Measurements from ENCODE around the gene ATG9B. TPM values are rescaled to one million over a fixed set of nuclear protein-coding genes. Genes with fewer than 3 reads are reported as not detected.
"Not testable (repeated sequence)": the region's sequence is repeated elsewhere in the genome, so short reads cannot be mapped to it uniquely, and the experiment has no call there.

The ATG9B gene
- polyA plus RNA-seq, 1 experiment = 0.15 TPM

- ChIA-PET POLR2A (no interaction called here), CTCF (interaction anchor here (1.4 kb wide), 1 partner anchor 26 kb away, joined by 4 read pairs; no protein-coding TSS in a partner anchor)
- DNase-seq (ENCODE audit: low read depth) = no peak
- no peak for TF ChIP-seq CTCF (IDR thresholded peaks at IDR 0.05; ENCODE audit: insufficient read depth, low read depth, low read length)
- Histone ChIP-seq H3K27me3 (ENCODE audit: control insufficient read depth, insufficient read depth, low read length) (peaks cover 17% of the 10 kb centered on the region), H3K36me3 (ENCODE audit: control insufficient read depth, insufficient read depth, low read length) (no peaks in the 10 kb centered on the region), H3K4me3 (ENCODE audit: low read depth, low read length) (no peak overlapping the region)
Observed at GRCh38 chr7:151014950-151015349, 9.3 kb downstream of the ATG9B start.

DNA sequence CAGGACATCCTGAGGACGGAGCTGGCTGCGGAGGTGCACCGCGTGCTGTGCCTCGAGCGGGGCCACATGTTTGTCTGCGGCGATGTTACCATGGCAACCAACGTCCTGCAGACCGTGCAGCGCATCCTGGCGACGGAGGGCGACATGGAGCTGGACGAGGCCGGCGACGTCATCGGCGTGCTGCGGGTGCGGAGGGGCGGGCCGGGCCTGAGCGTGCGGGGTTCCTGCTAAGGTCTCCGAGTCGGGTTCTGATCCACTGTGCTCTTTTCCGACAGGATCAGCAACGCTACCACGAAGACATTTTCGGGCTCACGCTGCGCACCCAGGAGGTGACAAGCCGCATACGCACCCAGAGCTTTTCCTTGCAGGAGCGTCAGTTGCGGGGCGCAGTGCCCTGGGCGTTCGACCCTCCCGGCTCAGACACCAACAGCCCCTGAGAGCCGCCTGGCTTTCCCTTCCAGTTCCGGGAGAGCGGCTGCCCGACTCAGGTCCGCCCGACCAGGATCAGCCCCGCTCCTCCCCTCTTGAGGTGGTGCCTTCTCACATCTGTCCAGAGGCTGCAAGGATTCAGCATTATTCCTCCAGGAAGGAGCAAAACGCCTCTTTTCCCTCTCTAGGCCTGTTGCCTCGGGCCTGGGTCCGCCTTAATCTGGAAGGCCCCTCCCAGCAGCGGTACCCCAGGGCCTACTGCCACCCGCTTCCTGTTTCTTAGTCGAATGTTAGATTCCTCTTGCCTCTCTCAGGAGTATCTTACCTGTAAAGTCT lies 10.4 kb downstream of the ATG9B start:
- TF ChIP-seq CTCF (IDR thresholded peaks at IDR 0.05; ENCODE audit: insufficient read depth, low read depth, low read length) = peak; percentile 25; the same call in 1 of the 2 replicates
- ChIA-PET CTCF (interaction anchor here (0.8 to 6.9 kb wide), 10 partner anchors 9 to 102 kb away, joined by 3 to 91 read pairs (median 4); no protein-coding TSS in a partner anchor), POLR2A (interaction anchor here (0.6 kb wide), 1 partner anchor 229 kb away, joined by 3 read pairs; no protein-coding TSS in a partner anchor)
- DNase-seq (ENCODE audit: low read depth) = peak; percentile 11
- Histone ChIP-seq H3K27me3 (ENCODE audit: control insufficient read depth, insufficient read depth, low read length) (peaks cover 9% of the 10 kb centered on the region), H3K36me3 (ENCODE audit: control insufficient read depth, insufficient read depth, low read length) (no peaks in the 10 kb centered on the region), H3K4me3 (ENCODE audit: low read depth, low read length) (peak overlapping the region; percentile 34)

GRCh38 chr7:151013356-151013732 lies 10.9 kb downstream of the ATG9B start:
- CTCF ChIA-PET = interaction anchor here (0.8 to 6.9 kb wide), 12 partner anchors 8 to 164 kb away, joined by 3 to 91 read pairs (median 4); no protein-coding TSS in a partner anchor
- Histone ChIP-seq H3K4me3 (ENCODE audit: low read depth, low read length) (peak overlapping the region; percentile 34), H3K27me3 (ENCODE audit: control insufficient read depth, insufficient read depth, low read length) (peaks cover 6% of the 10 kb centered on the region), H3K36me3 (ENCODE audit: control insufficient read depth, insufficient read depth, low read length) (no peaks in the 10 kb centered on the region)
- DNase-seq (ENCODE audit: low read depth) = no peak
- POLR2A ChIA-PET = no interaction called here
- TF ChIP-seq CTCF (IDR thresholded peaks at IDR 0.05; ENCODE audit: insufficient read depth, low read depth, low read length) = no peak

DNA sequence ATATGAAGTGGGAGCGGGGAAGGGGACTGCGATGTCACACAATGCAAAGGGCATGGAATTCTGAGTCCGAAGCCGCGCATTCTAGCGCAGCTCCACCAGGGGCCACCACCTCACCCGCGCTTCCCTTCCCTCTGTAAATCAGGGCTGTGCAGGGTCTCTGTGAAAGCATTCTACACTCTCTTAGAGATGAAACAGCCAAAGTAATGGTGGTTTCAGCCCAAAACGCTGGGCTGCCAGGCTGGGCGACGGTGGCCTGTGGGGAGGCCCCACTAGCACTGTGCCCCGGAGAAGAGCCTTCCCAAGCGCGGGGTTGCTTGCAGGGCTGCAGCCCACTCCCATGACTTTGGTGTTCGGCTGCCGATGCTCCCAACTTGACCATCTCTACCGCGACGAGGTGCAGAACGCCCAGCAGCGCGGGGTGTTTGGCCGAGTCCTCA lies 11.4 kb downstream of the ATG9B start:
- ChIA-PET POLR2A (no interaction called here), CTCF (interaction anchor here (0.6 to 7.0 kb wide), 18 partner anchors 7 to 692 kb away, joined by 3 to 91 read pairs (median 4); partner anchors contain the start of gene ABCB8)
- Histone ChIP-seq H3K36me3 (ENCODE audit: control insufficient read depth, insufficient read depth, low read length) (no peaks in the 10 kb centered on the region), H3K27me3 (ENCODE audit: control insufficient read depth, insufficient read depth, low read length) (peaks cover 5% of the 10 kb centered on the region), H3K4me3 (ENCODE audit: low read depth, low read length) (no peak overlapping the region)
- peak; percentile 75 for TF ChIP-seq CTCF (IDR thresholded peaks at IDR 0.05; ENCODE audit: insufficient read depth, low read depth, low read length)
- no peak for DNase-seq (ENCODE audit: low read depth)

- no peak for DNase-seq (ENCODE audit: low read depth)
Observed at GRCh38 chr7:151012031-151012692, 12.1 kb downstream of the ATG9B start.

DNA sequence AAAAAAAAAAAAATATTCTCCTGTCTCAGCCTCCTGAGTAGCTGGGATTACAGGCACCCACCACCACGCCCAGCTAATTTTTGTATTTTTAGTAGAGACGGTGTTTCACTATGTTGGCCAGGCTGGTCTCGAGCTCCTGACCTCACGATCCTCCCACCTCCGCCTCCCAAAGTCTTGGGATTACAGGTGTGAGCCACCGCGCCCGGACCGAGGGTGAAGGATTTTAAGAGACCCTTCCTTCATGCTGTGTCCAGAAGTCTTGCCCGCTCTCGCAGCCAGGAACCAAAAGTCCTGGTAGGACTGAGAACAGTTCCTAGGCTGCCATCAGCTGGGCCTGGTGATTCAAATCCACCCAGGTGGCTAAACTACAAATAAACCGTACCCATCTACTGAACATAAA lies 12.7 kb downstream of the ATG9B start:
- H3K4me3 ChIP-seq (ENCODE audit: low read depth, low read length); H3K27me3 ChIP-seq (ENCODE audit: control insufficient read depth, insufficient read depth, low read length); DNase-seq (ENCODE audit: low read depth); POLR2A ChIA-PET; H3K36me3 ChIP-seq (ENCODE audit: control insufficient read depth, insufficient read depth, low read length): not testable (repeated sequence)
- CTCF ChIA-PET = interaction anchor here (0.9 to 7.0 kb wide), 10 partner anchors 8 to 691 kb away, joined by 3 to 91 read pairs (median 4); no protein-coding TSS in a partner anchor

More at GRCh38 chr7:151012031-151012692, 12.1 kb downstream of the ATG9B start:
- Histone ChIP-seq H3K27me3 (ENCODE audit: control insufficient read depth, insufficient read depth, low read length) (peaks cover 2% of the 10 kb centered on the region), H3K4me3 (ENCODE audit: low read depth, low read length) (no peak overlapping the region), H3K36me3 (ENCODE audit: control insufficient read depth, insufficient read depth, low read length) (no peaks in the 10 kb centered on the region)
- ChIA-PET CTCF (interaction anchor here (0.6 to 7.0 kb wide), 21 partner anchors 8 to 691 kb away, joined by 3 to 91 read pairs (median 4); partner anchors contain the start of genes ABCB8, ATG9B and NOS3), POLR2A (no interaction called here)
- no peak for TF ChIP-seq CTCF (IDR thresholded peaks at IDR 0.05; ENCODE audit: insufficient read depth, low read depth, low read length)

Data from BJ (cell line).